OCI-LY1 (cell line): ENCODE data around the gene LMF1.
A peak's percentile ranks its signal among the peaks of the same experiment; 100 is the strongest.

Experiments used
- H2AFZ ChIP-seq: fragments of 200-600 bp; sonication (generic), shearing (Covaris generic); 2 replicates; pipeline ENCODE4 v1.6.0; 2014; ENCODE audit warnings: antibody characterized with exemption, mild to moderate bottlenecking, low read length
- H3F3A ChIP-seq: fragments of 200-600 bp; sonication (generic), shearing (Covaris generic); 2 replicates; pipeline ENCODE4 v1.6.0; 2014; ENCODE audit warnings: mild to moderate bottlenecking, antibody characterized with exemption, low read length, moderate library complexity; ENCODE audit not compliant: insufficient read depth
- H3K27ac ChIP-seq: fragments of 200-600 bp; sonication (generic); 2 replicates; pipeline ENCODE4 v1.5.1; 2014; ENCODE audit warnings: low read length, mixed run types, mild to moderate bottlenecking, low read depth; ENCODE audit not compliant: poor library complexity, severe bottlenecking
- H3K27me3 ChIP-seq: fragments of 200-600 bp; sonication (generic); 2 replicates; pipeline ENCODE4 v1.6.0; 2014; ENCODE audit warnings: antibody characterized with exemption, mild to moderate bottlenecking, low read length, moderate library complexity; ENCODE audit not compliant: insufficient read depth
- H3K36me3 ChIP-seq: fragments of 200-600 bp; sonication (generic); 2 replicates; pipeline ENCODE4 v1.6.1; 2014; ENCODE audit warnings: mild to moderate bottlenecking, antibody characterized with exemption, low read length, moderate library complexity, mixed read lengths; ENCODE audit not compliant: insufficient read depth
- H3K4me1 ChIP-seq: fragments of 200-600 bp; sonication (generic); 2 replicates; pipeline ENCODE4 v1.5.1; 2014; ENCODE audit warnings: mild to moderate bottlenecking, low read length, moderate library complexity; ENCODE audit not compliant: insufficient read depth, severe bottlenecking
- H3K4me2 ChIP-seq: fragments of 200-600 bp; sonication (generic), shearing (Covaris generic); 2 replicates; pipeline ENCODE4 v1.6.1; 2014; ENCODE audit warnings: low read length
- H3K4me3 ChIP-seq: fragments of 200-600 bp; sonication (generic); 2 replicates; pipeline ENCODE4 v1.5.1; 2014; ENCODE audit warnings: low read length, low read depth, mild to moderate bottlenecking, mixed read lengths; ENCODE audit not compliant: poor library complexity, severe bottlenecking
- H3K79me2 ChIP-seq: fragments of 200-600 bp; shearing (Covaris generic); 2 replicates; pipeline ENCODE4 v1.6.1; 2016; ENCODE audit warnings: mixed run types, low read length, mixed read lengths; ENCODE audit not compliant: insufficient read depth
- H3K9ac ChIP-seq: fragments of 200-600 bp; sonication (generic), shearing (Covaris generic); 2 replicates; pipeline ENCODE4 v1.6.1; 2014; ENCODE audit warnings: mild to moderate bottlenecking, low read length, mixed read lengths
- H3K9me2 ChIP-seq: fragments of 200-600 bp; sonication (generic), shearing (Covaris generic); 2 replicates; pipeline ENCODE4 v1.6.1; 2014; ENCODE audit warnings: low read depth, mild to moderate bottlenecking, low read length, mixed read lengths
- H3K9me3 ChIP-seq: fragments of 200-600 bp; shearing (Covaris generic); 2 replicates; pipeline ENCODE4 v1.6.1; 2014; ENCODE audit warnings: low read length, mixed read lengths
- H4K20me1 ChIP-seq: fragments of 200-600 bp; sonication (generic), shearing (Covaris generic); 2 replicates; pipeline ENCODE4 v1.6.0; 2016; ENCODE audit warnings: mild to moderate bottlenecking, low read length; ENCODE audit not compliant: insufficient read depth
- CTCF ChIP-seq: fragments of 200-600 bp; sonication (generic), shearing (Covaris generic); IDR thresholded peaks from 2 replicates; pipeline ENCODE4 v1.5.1; 2017; ENCODE audit warnings: mild to moderate bottlenecking, antibody characterized with exemption, low read length, moderate library complexity, mixed read lengths
- EZH2 ChIP-seq: fragments of 200-600 bp; sonication (generic), shearing (Covaris generic); IDR thresholded peaks from 2 replicates; pipeline ENCODE4 v1.8.0; 2017; ENCODE audit warnings: borderline replicate concordance, mixed run types, mild to moderate bottlenecking, antibody characterized with exemption, low read length, moderate library complexity, mixed read lengths

Gene LMF1

GRCh38 chr16:974611-975261 is 4.0 kb upstream of the LMF1 start:
- Histone ChIP-seq H3K36me3 (no peaks in the 10 kb centered on the region), H3K27me3 (peaks cover 12% of the 10 kb centered on the region; the same call in 1 of the 2 replicates), H3K4me3 (no peak overlapping the region), H3K27ac (no peak overlapping the region), H2AFZ (no peak overlapping the region), H3K4me1 (peaks cover 18% of the 10 kb centered on the region), H3K79me2 (no peaks in the 10 kb centered on the region), H3K9me3 (no peaks in the 10 kb centered on the region), H3K9ac (no peak overlapping the region), H3F3A (no peaks in the 10 kb centered on the region), H3K9me2 (no peaks in the 10 kb centered on the region), H3K4me2 (no peak overlapping the region), H4K20me1 (no peaks in the 10 kb centered on the region)
- no peak for TF ChIP-seq EZH2
- TF ChIP-seq CTCF = no peak

GRCh38 chr16:974001-974601 is 3.3 kb upstream of the LMF1 start:
- Histone ChIP-seq H4K20me1 (no peaks in the 10 kb centered on the region), H3K79me2 (no peaks in the 10 kb centered on the region), H3K36me3 (no peaks in the 10 kb centered on the region), H3K27me3 (peaks cover 12% of the 10 kb centered on the region; the same call in 1 of the 2 replicates), H3K27ac (peak overlapping the region; percentile 33), H2AFZ (no peak overlapping the region), H3K4me2 (no peak overlapping the region), H3K9me3 (no peaks in the 10 kb centered on the region), H3K9me2 (no peaks in the 10 kb centered on the region), H3K9ac (no peak overlapping the region), H3K4me1 (peaks cover 21% of the 10 kb centered on the region), H3F3A (no peaks in the 10 kb centered on the region), H3K4me3 (no peak overlapping the region)
- TF ChIP-seq EZH2 (no peak), CTCF (no peak)

- Histone ChIP-seq H3K27me3 (peaks cover 12% of the 10 kb centered on the region; the same call in 1 of the 2 replicates), H3K79me2 (no peaks in the 10 kb centered on the region), H3F3A (no peaks in the 10 kb centered on the region), H3K4me1 (peaks cover 21% of the 10 kb centered on the region), H3K4me2 (no peak overlapping the region), H3K9me3 (no peaks in the 10 kb centered on the region), H3K4me3 (no peak overlapping the region), H4K20me1 (no peaks in the 10 kb centered on the region), H3K27ac (peak overlapping the region; percentile 33), H3K9me2 (no peaks in the 10 kb centered on the region), H3K9ac (no peak overlapping the region), H3K36me3 (no peaks in the 10 kb centered on the region), H2AFZ (no peak overlapping the region)
- no peak for TF ChIP-seq CTCF
- no peak for TF ChIP-seq EZH2
Observed at GRCh38 chr16:973366-973765, 2.6 kb upstream of the LMF1 start.
